OCI-LY1 (cell line): ENCODE measurements around the gene COQ2.

ENCODE experiments used
- EZH2 ChIP-seq: fragments of 200-600 bp; sonication (generic), shearing (Covaris generic); IDR thresholded peaks from 2 replicates; pipeline ENCODE4 v1.8.0; 2017; ENCODE audit warnings: borderline replicate concordance, mixed run types, mild to moderate bottlenecking, antibody characterized with exemption, low read length, moderate library complexity, mixed read lengths
- TF ChIP-seq, protein P1 (sequence below): fragments of 200-600 bp; sonication (generic), shearing (Covaris generic); IDR thresholded peaks from 2 replicates; pipeline ENCODE4 v1.5.1; 2017; ENCODE audit warnings: mild to moderate bottlenecking, antibody characterized with exemption, low read length, moderate library complexity, mixed read lengths

DNA sequence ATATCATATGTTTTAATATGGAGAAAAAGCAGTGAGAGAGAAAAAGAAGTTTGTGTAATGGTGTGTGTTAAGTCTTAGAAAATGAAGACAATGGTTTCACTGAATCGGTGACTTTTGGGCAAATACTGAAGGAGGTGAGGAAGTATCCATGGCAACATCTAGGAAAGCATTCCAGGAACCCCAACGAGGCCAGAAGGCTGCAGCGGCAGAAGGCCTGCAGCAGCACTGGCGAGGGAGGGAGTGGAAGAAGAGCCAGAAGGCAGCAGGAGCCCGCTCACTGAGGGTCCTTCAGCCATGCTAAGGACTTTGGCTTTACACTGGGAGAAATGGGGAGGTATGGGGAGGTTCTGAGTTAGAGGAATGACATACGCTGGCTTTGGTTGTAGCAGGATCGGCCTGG is 26.8 kb downstream of the COQ2 start:
- TF ChIP-seq, protein P1, sequence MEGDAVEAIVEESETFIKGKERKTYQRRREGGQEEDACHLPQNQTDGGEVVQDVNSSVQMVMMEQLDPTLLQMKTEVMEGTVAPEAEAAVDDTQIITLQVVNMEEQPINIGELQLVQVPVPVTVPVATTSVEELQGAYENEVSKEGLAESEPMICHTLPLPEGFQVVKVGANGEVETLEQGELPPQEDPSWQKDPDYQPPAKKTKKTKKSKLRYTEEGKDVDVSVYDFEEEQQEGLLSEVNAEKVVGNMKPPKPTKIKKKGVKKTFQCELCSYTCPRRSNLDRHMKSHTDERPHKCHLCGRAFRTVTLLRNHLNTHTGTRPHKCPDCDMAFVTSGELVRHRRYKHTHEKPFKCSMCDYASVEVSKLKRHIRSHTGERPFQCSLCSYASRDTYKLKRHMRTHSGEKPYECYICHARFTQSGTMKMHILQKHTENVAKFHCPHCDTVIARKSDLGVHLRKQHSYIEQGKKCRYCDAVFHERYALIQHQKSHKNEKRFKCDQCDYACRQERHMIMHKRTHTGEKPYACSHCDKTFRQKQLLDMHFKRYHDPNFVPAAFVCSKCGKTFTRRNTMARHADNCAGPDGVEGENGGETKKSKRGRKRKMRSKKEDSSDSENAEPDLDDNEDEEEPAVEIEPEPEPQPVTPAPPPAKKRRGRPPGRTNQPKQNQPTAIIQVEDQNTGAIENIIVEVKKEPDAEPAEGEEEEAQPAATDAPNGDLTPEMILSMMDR: no peak
- TF ChIP-seq EZH2: no peak
